ENCODE data around the gene LILRB5. TPM values are rescaled to one million over a fixed set of nuclear protein-coding genes. Genes with fewer than 3 reads are reported as not detected.
"Not testable (repeated sequence)": the region's sequence is repeated elsewhere in the genome, so short reads cannot be mapped to it uniquely, and the experiment has no call there.

LILRB5 gene
- total RNA-seq, 1 donor from 2014 or later, result not detected

DNA sequence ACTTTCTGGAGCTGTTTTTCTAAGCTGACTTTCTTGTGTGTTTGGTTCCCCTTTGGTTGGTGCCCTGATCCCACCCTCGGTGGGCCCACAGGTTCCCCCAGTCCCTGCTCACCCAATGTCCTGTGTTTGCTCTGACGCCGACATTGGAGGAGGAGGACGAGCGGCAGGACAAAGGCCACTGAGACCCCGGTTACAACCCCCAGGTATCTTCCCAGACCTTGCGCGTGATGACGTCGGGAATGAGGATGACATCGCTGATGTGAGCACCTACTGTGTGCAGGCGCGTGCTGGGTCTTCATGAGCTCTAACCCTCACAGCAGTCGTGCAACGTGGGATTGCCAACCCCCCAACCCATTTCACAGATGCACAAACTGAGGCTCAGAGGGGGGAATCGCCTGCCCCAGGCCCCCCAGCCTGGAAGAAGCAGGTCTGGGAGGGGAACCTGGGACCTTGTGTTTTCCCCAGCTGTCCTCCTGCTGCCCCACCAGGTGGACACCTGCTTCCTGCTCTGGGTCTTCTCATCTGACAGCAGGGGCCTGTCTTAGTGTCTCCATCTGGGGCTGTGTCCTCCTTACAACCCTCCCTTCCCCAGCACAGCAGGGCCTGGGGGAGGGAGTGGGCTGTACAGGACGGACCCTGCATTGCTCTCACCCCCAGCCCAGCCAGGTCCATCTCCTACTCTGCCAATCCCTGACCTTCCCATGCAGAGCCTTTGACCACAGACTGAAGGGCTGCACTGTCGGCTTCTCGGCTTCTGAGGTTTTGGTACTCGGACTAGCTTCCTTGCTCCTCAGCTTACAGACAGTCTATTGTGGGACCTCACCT, 9.8 kb downstream of the LILRB5 start:
- intact Hi-C loops (cut with micrococcal nuclease), result no loop called here
- Mint-ChIP-seq H3K27me3 (ENCODE audit: insufficient read depth) (peaks cover 4% of the 10 kb centered on the region), H3K9me3 (no peaks in the 10 kb centered on the region), H3K27ac (no peak overlapping the region), H3K4me3 (peak overlapping the region; percentile 12), H3K36me3 (ENCODE audit: low read depth) (no peaks in the 10 kb centered on the region), H3K4me1 (ENCODE audit: low read depth) (peaks cover 12% of the 10 kb centered on the region)
- DNase-seq (ENCODE audit: low spot score), result no peak

DNA sequence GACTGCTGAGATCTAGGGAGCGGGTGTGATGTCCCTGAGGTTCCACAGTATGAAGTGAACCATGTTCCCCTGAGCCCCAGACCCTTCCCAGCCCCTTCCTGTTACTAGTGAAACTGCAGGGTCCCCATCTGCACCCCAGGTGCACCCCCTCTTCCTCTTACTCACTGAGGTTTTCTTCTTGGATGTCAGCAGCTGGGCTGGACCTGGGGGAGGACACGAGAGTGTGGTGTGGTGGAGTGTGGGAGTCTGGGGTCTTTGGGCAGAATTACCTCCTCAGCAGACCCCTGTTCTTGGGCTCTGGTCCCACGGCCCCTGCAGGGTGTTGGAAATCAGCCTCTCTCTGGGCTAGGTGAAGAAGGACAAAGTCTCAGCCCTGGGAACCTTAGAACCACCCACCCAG, 11.1 kb downstream of the LILRB5 start:
- Mint-ChIP-seq H3K4me3 (no peak overlapping the region), H3K27me3 (ENCODE audit: insufficient read depth) (peaks cover 4% of the 10 kb centered on the region), H3K36me3 (ENCODE audit: low read depth) (no peaks in the 10 kb centered on the region), H3K9me3 (no peaks in the 10 kb centered on the region), H3K27ac (no peak overlapping the region), H3K4me1 (ENCODE audit: low read depth) (peaks cover 12% of the 10 kb centered on the region)
- no peak for DNase-seq (ENCODE audit: low spot score)
- intact Hi-C loops (cut with micrococcal nuclease), result loop anchor here (2.0 kb wide), 1 partner anchor 23 kb away; the partner anchor contains the start of gene LILRB3

- not testable (repeated sequence) for H3K27ac Mint-ChIP-seq; H3K9me3 Mint-ChIP-seq; H3K36me3 Mint-ChIP-seq (ENCODE audit: low read depth); H3K27me3 Mint-ChIP-seq (ENCODE audit: insufficient read depth); H3K4me3 Mint-ChIP-seq; DNase-seq (ENCODE audit: low spot score)
- intact Hi-C loops (cut with micrococcal nuclease), result loop anchor here (2.0 kb wide), 1 partner anchor 21 kb away; the partner anchor contains the start of gene LILRB3
- peaks cover 12% of the 10 kb centered on the region for H3K4me1 Mint-ChIP-seq (ENCODE audit: low read depth)
Measured at GRCh38 chr19:54243809-54244208, 13.3 kb downstream of the LILRB5 start.

GRCh38 chr19:54242646-54243045, 14.4 kb downstream of the LILRB5 start, which contains the start of gene LILRA6:
LILRA6 (minus strand) TSS chr19:54242790.
- H3K36me3 Mint-ChIP-seq (ENCODE audit: low read depth); DNase-seq (ENCODE audit: low spot score); intact Hi-C loops (cut with micrococcal nuclease); H3K27ac Mint-ChIP-seq; H3K4me1 Mint-ChIP-seq (ENCODE audit: low read depth); H3K9me3 Mint-ChIP-seq; H3K4me3 Mint-ChIP-seq: not testable (repeated sequence)
- peaks cover 12% of the 10 kb centered on the region for H3K27me3 Mint-ChIP-seq (ENCODE audit: insufficient read depth)

DNA sequence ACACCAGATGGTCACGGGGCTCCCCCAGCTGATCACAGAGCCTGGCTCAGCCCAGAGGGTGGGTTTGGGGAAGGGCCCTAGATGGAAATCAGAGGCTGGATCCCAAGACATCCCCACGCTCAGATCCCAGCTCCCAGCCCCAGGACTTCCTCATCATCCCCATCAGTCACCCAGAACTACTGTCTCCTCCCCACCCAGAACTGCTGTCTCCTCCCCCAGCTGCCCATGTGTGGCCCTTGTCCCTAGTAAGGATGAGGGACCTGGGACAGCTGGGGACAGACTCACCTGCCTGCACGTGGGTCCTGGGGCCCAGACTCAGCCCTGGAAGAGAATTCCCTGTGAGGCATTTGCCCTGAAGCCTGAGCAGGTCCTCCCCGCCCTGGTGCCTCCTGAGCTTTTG, 14.8 kb downstream of the LILRB5 start:
- H3K27me3 Mint-ChIP-seq (ENCODE audit: insufficient read depth), result peaks cover 13% of the 10 kb centered on the region
- H3K4me3 Mint-ChIP-seq; H3K9me3 Mint-ChIP-seq; H3K27ac Mint-ChIP-seq; DNase-seq (ENCODE audit: low spot score); H3K4me1 Mint-ChIP-seq (ENCODE audit: low read depth); H3K36me3 Mint-ChIP-seq (ENCODE audit: low read depth); intact Hi-C loops (cut with micrococcal nuclease): not testable (repeated sequence)

GRCh38 chr19:54240372-54241336, 16.4 kb downstream of the LILRB5 start:
- H3K9me3 Mint-ChIP-seq; H3K4me3 Mint-ChIP-seq; DNase-seq (ENCODE audit: low spot score); H3K36me3 Mint-ChIP-seq (ENCODE audit: low read depth); H3K4me1 Mint-ChIP-seq (ENCODE audit: low read depth); intact Hi-C loops (cut with micrococcal nuclease); H3K27ac Mint-ChIP-seq: not testable (repeated sequence)
- peaks cover 23% of the 10 kb centered on the region for H3K27me3 Mint-ChIP-seq (ENCODE audit: insufficient read depth)

DNA sequence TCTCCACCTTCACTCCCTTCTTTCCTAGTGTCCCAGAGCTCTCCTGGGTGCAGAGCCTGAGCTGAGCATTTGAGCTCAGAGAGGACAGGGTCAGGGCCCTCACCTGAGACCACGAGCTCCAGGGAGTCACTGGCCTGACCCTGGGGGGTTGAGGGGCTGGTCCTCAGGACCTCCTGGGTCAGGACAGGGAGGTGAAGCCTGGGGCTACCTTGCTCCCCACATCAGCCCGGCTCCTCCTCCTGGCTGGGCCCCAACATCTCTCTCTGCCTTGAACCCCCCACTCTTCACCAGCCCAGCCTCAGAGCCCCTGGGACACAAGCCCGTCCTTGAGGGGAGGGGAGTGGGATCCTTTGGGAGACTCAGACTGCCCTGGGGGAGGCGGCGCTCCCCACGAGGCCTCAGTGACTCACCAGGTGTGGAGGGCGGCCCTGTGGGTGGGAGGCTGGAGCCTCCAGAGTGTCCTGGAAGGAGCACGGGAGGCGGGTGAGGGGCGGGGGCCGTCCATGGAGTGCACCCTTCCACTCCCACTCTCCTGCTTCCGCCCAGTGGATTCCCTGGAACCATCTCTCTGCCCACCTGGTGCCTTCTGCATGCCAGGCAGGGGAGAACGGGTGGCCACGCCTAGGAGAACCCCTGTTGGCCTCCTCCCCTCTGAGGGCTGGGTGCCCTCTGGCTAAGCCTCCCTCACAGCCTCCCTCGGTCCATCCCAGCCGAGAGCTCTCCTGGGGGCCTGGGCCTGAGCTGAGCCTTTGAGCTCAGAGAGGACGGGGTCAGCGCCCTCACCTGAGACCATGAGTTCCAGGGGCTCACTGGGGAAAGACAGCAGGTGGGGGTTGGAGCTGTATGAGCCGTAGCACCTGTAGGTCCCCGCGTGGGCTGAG, 17.3 kb downstream of the LILRB5 start:
- peaks cover 33% of the 10 kb centered on the region for H3K27me3 Mint-ChIP-seq (ENCODE audit: insufficient read depth)
- H3K27ac Mint-ChIP-seq; DNase-seq (ENCODE audit: low spot score); H3K9me3 Mint-ChIP-seq; intact Hi-C loops (cut with micrococcal nuclease); H3K4me3 Mint-ChIP-seq; H3K4me1 Mint-ChIP-seq (ENCODE audit: low read depth); H3K36me3 Mint-ChIP-seq (ENCODE audit: low read depth): not testable (repeated sequence)

DNA sequence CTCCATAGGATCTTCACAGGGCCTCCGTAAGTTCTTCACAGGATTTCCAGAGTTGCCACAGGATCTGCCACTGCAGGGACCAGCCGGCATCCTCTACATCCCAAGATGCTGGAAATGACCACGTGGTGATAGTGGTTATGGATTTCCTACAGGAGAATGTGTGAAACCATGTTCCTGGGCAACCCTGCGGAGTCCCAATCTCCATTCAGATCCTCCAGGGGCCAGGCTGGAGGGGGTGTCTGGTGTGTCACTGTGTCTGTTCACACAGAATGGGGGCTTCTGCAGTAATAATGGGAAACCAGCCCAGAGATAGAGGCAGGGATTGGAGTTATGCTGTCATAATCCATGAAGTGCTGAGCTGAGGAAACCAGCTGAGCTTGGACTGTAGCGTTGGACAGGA, 23.1 kb downstream of the LILRB5 start:
- Mint-ChIP-seq H3K27ac (no peak overlapping the region), H3K27me3 (ENCODE audit: insufficient read depth) (peaks cover 51% of the 10 kb centered on the region), H3K36me3 (ENCODE audit: low read depth) (no peaks in the 10 kb centered on the region), H3K4me3 (no peak overlapping the region), H3K9me3 (no peaks in the 10 kb centered on the region), H3K4me1 (ENCODE audit: low read depth) (peaks cover 6% of the 10 kb centered on the region)
- intact Hi-C loops (cut with micrococcal nuclease), result loop anchor here (5.0 kb wide), 1 partner anchor 158 kb away; no protein-coding TSS in a partner anchor
- no peak for DNase-seq (ENCODE audit: low spot score)

- Mint-ChIP-seq H3K36me3 (ENCODE audit: low read depth) (no peaks in the 10 kb centered on the region), H3K4me1 (ENCODE audit: low read depth) (peaks cover 6% of the 10 kb centered on the region), H3K27me3 (ENCODE audit: insufficient read depth) (peaks cover 43% of the 10 kb centered on the region), H3K4me3 (no peak overlapping the region), H3K27ac (no peak overlapping the region), H3K9me3 (peaks cover 3% of the 10 kb centered on the region)
- intact Hi-C loops (cut with micrococcal nuclease), result loop anchor here (1.0 to 5.0 kb wide), 6 partner anchors 21 to 161 kb away; partner anchors contain the start of genes CNOT3 and RPS9
- DNase-seq (ENCODE audit: low spot score), result peak; percentile 77
Measured at GRCh38 chr19:54231077-54231931, 25.8 kb downstream of the LILRB5 start.

DNA sequence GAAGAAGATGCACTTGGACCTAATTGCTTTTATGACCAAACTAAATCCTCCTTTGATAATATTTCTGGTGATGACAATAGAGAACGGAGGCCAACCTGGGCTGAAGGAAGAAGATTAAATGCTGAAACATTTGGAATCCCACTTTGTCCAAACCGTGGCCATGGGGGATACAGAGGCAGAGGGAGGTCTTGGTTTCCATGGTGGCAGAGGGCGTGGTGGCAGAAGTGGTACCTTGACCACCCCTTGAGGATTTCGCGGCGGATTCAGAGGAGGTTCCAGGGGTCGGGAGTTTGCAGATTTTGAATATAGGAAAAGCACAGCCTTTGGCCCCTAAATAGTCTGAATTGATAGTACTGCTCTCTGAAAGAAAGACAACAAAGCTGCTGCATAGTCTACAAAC, 27.0 kb downstream of the LILRB5 start:
- H3K4me1 Mint-ChIP-seq (ENCODE audit: low read depth), result peaks cover 6% of the 10 kb centered on the region
- H3K27ac Mint-ChIP-seq, result no peak overlapping the region
- peaks cover 31% of the 10 kb centered on the region for H3K27me3 Mint-ChIP-seq (ENCODE audit: insufficient read depth)
- no peak for DNase-seq (ENCODE audit: low spot score)
- H3K4me3 Mint-ChIP-seq, result no peak overlapping the region
- peaks cover 3% of the 10 kb centered on the region for H3K9me3 Mint-ChIP-seq
- intact Hi-C loops (cut with micrococcal nuclease), result loop anchor here (2.0 to 5.0 kb wide), 2 partner anchors 19 to 162 kb away; no protein-coding TSS in a partner anchor
- no peaks in the 10 kb centered on the region for H3K36me3 Mint-ChIP-seq (ENCODE audit: low read depth)

GRCh38 chr19:54229146-54229545, 27.9 kb downstream of the LILRB5 start:
- Mint-ChIP-seq H3K9me3 (peaks cover 3% of the 10 kb centered on the region), H3K4me3 (no peak overlapping the region), H3K27me3 (ENCODE audit: insufficient read depth) (peaks cover 23% of the 10 kb centered on the region), H3K4me1 (ENCODE audit: low read depth) (peaks cover 6% of the 10 kb centered on the region), H3K27ac (peak overlapping the region; percentile 3), H3K36me3 (ENCODE audit: low read depth) (no peaks in the 10 kb centered on the region)
- intact Hi-C loops (cut with micrococcal nuclease), result no loop called here
- no peak for DNase-seq (ENCODE audit: low spot score)
